Measurements from ENCODE around the gene ZNF532.
"Not testable (repeated sequence)": the region's sequence is repeated elsewhere in the genome, so short reads cannot be mapped to it uniquely, and the experiment has no call there.

Gene ZNF532

GRCh38 chr18:59011786-59012185 lies 147.1 kb downstream of the ZNF532 start:
- DNase-seq, result no peak

GRCh38 chr18:59012815-59013705 lies 148.4 kb downstream of the ZNF532 start:
- no peak for DNase-seq

- no peak for DNase-seq
Measured at GRCh38 chr18:59013744-59014143, 149.1 kb downstream of the ZNF532 start.

GRCh38 chr18:59015531-59016152 lies 151.0 kb downstream of the ZNF532 start:
- DNase-seq, result no peak

GRCh38 chr18:59021500-59021899 lies 156.8 kb downstream of the ZNF532 start:
- DNase-seq, result no peak

GRCh38 chr18:59022167-59022945 lies 157.7 kb downstream of the ZNF532 start:
- no peak for DNase-seq

- peak; percentile 6 for DNase-seq
Measured at GRCh38 chr18:59024829-59025228, 160.2 kb downstream of the ZNF532 start.

- not testable (repeated sequence) for DNase-seq
Measured at GRCh38 chr18:59025532-59025931, 160.9 kb downstream of the ZNF532 start.

GRCh38 chr18:59026364-59026763 lies 161.7 kb downstream of the ZNF532 start:
- no peak for DNase-seq

GRCh38 chr18:59026831-59027410 lies 162.2 kb downstream of the ZNF532 start:
- no peak for DNase-seq

GRCh38 chr18:59029663-59030429 lies 165.2 kb downstream of the ZNF532 start:
- no peak for DNase-seq

GRCh38 chr18:59032308-59032707 lies 167.6 kb downstream of the ZNF532 start:
- DNase-seq, result no peak

GRCh38 chr18:59033359-59033758 lies 168.7 kb downstream of the ZNF532 start:
- no peak for DNase-seq

- DNase-seq, result no peak
Measured at GRCh38 chr18:59033974-59034373, 169.3 kb downstream of the ZNF532 start.

GRCh38 chr18:59035591-59035990 lies 170.9 kb downstream of the ZNF532 start:
- no peak for DNase-seq
